ENCODE data around the gene PPA1.

Gene PPA1

GRCh38 chr10:70198696-70199466, 34.3 kb downstream of the PPA1 start:
- Histone ChIP-seq H3K4me2 (ENCODE audit: low read length) (no peak overlapping the region), H3K27ac (no peak overlapping the region), H3K36me3 (ENCODE audit: control insufficient read depth, insufficient read depth, low read length) (no peaks in the 10 kb centered on the region), H3K4me3 (ENCODE audit: low read depth, low read length) (no peak overlapping the region), H3K9me3 (ENCODE audit: control insufficient read depth, low read length) (no peaks in the 10 kb centered on the region), H3K9ac (no peak overlapping the region), H2AFZ (no peak overlapping the region), H3K27me3 (ENCODE audit: control insufficient read depth, insufficient read depth, low read length) (no peaks in the 10 kb centered on the region), H3K4me1 (no peaks in the 10 kb centered on the region), H3K79me2 (no peaks in the 10 kb centered on the region)
- TF ChIP-seq, protein P1, sequence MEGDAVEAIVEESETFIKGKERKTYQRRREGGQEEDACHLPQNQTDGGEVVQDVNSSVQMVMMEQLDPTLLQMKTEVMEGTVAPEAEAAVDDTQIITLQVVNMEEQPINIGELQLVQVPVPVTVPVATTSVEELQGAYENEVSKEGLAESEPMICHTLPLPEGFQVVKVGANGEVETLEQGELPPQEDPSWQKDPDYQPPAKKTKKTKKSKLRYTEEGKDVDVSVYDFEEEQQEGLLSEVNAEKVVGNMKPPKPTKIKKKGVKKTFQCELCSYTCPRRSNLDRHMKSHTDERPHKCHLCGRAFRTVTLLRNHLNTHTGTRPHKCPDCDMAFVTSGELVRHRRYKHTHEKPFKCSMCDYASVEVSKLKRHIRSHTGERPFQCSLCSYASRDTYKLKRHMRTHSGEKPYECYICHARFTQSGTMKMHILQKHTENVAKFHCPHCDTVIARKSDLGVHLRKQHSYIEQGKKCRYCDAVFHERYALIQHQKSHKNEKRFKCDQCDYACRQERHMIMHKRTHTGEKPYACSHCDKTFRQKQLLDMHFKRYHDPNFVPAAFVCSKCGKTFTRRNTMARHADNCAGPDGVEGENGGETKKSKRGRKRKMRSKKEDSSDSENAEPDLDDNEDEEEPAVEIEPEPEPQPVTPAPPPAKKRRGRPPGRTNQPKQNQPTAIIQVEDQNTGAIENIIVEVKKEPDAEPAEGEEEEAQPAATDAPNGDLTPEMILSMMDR (IDR thresholded peaks at IDR 0.05): no peak

DNA sequence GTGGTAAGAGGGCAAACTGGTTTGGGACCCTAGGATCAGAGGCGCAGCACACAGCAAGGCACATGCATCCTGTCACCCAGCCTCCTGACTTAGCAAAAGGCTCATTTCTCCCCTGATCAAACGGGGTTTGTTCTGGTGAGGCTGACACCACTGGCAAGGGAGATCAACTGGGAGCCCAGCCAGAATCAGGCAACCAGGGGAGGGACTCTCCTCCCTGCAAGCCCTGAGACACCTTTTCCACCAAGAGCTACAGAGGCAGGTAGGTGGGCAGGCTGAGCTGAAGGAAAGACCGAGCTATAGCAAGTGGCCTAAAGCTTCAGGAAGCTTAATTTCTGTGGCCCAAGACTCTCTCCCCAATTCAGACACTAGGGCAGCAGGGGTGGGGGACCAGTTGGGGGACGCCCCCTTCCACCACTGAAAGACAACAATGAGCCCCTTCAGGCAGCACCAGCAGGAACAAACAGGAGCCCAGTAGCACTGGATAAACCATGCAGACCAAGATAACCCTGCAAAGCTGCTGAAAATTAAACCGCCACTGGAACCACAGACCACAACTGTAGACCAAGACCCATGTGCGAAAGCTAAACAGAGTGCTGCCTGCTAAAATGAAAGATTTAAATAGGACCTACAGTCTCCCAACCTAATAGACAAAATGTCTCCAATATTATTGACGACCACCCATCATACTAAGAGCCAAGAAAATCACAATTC, 35.8 kb downstream of the PPA1 start:
- Histone ChIP-seq H3K27ac (no peak overlapping the region), H3K4me1 (no peaks in the 10 kb centered on the region), H2AFZ (no peak overlapping the region), H3K27me3 (ENCODE audit: control insufficient read depth, insufficient read depth, low read length) (no peaks in the 10 kb centered on the region), H3K4me2 (ENCODE audit: low read length) (no peak overlapping the region), H3K36me3 (ENCODE audit: control insufficient read depth, insufficient read depth, low read length) (no peaks in the 10 kb centered on the region), H3K9me3 (ENCODE audit: control insufficient read depth, low read length) (no peaks in the 10 kb centered on the region), H3K4me3 (ENCODE audit: low read depth, low read length) (no peak overlapping the region), H3K79me2 (no peaks in the 10 kb centered on the region), H3K9ac (no peak overlapping the region)
- TF ChIP-seq, protein P1 (IDR thresholded peaks at IDR 0.05): no peak

- Histone ChIP-seq H3K4me3 (ENCODE audit: low read depth, low read length) (no peak overlapping the region), H3K27ac (no peak overlapping the region), H3K4me1 (no peaks in the 10 kb centered on the region), H3K9me3 (ENCODE audit: control insufficient read depth, low read length) (no peaks in the 10 kb centered on the region), H3K36me3 (ENCODE audit: control insufficient read depth, insufficient read depth, low read length) (no peaks in the 10 kb centered on the region), H3K4me2 (ENCODE audit: low read length) (no peak overlapping the region), H3K27me3 (ENCODE audit: control insufficient read depth, insufficient read depth, low read length) (no peaks in the 10 kb centered on the region), H3K9ac (no peak overlapping the region), H2AFZ (no peak overlapping the region), H3K79me2 (no peaks in the 10 kb centered on the region)
- TF ChIP-seq, protein P1 (IDR thresholded peaks at IDR 0.05): no peak
These were observed 39.8 kb downstream of the PPA1 start for GRCh38 chr10:70193391-70193844.

DNA sequence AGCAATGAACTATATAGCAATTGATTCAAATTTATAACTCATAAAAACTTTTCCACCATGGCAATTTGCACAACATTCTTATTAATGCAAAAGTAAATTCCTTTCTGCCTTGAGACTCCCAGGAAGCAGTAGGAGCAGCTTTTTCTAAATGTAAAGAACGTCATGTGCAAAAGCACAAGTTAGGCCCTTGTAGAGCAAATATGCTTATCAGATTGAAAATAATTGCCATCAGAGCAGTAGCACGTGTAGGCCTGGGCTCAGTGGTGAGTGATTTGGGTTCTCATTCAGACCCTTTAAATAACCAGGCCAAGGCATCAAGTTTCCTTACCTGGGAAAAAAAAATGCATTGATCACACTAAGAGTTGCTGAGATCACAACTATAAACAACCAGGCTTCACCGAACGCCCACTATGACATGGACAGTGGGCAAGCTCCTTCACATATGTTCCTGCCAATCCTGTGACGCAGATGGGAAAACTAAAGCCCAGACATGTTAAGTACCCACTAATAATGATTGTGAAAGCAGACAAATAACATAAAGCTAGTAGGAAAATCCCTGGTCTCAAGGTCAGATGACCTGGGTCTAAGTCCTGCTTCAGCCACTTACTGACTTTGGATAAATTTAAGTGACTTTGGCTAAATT, 40.8 kb downstream of the PPA1 start:
- no peak overlapping the region for H2AFZ ChIP-seq
- no peak overlapping the region for H3K4me2 ChIP-seq (ENCODE audit: low read length)
- no peaks in the 10 kb centered on the region for H3K27me3 ChIP-seq (ENCODE audit: control insufficient read depth, insufficient read depth, low read length)
- no peaks in the 10 kb centered on the region for H3K36me3 ChIP-seq (ENCODE audit: control insufficient read depth, insufficient read depth, low read length)
- no peak overlapping the region for H3K27ac ChIP-seq
- H3K4me3 ChIP-seq (ENCODE audit: low read depth, low read length): no peak overlapping the region
- H3K79me2 ChIP-seq: no peaks in the 10 kb centered on the region
- no peaks in the 10 kb centered on the region for H3K9me3 ChIP-seq (ENCODE audit: control insufficient read depth, low read length)
- H3K9ac ChIP-seq: no peak overlapping the region
- TF ChIP-seq, protein P1 (IDR thresholded peaks at IDR 0.05): no peak
- H3K4me1 ChIP-seq: no peaks in the 10 kb centered on the region
